ENCODE data around the gene OPTC.

Gene OPTC

GRCh38 chr1:203539831-203540546 lies 46.0 kb downstream of the OPTC start:
- no peak for DNase-seq

- no peak for DNase-seq
These were observed 50.5 kb downstream of the OPTC start for GRCh38 chr1:203544485-203544884.

- no peak for DNase-seq
These were observed 51.2 kb downstream of the OPTC start for GRCh38 chr1:203544978-203545816.

- no peak for DNase-seq
These were observed 52.3 kb downstream of the OPTC start for GRCh38 chr1:203546274-203546673.

GRCh38 chr1:203547147-203547546 lies 53.2 kb downstream of the OPTC start:
- no peak for DNase-seq

- no peak for DNase-seq
These were observed 53.9 kb downstream of the OPTC start for GRCh38 chr1:203547771-203548421.

- DNase-seq: no peak
These were observed 54.9 kb downstream of the OPTC start for GRCh38 chr1:203548892-203549291.

- no peak for DNase-seq
These were observed 55.4 kb downstream of the OPTC start for GRCh38 chr1:203549309-203549708.

GRCh38 chr1:203550846-203551245 lies 56.9 kb downstream of the OPTC start:
- no peak for DNase-seq

- DNase-seq: no peak
These were observed 57.6 kb downstream of the OPTC start for GRCh38 chr1:203551550-203551949.

GRCh38 chr1:203553496-203553895 lies 59.5 kb downstream of the OPTC start:
- DNase-seq: no peak

GRCh38 chr1:203554071-203554470 lies 60.1 kb downstream of the OPTC start:
- DNase-seq: no peak

GRCh38 chr1:203555076-203555475 lies 61.1 kb downstream of the OPTC start:
- no peak for DNase-seq

- DNase-seq: no peak
These were observed 61.6 kb downstream of the OPTC start for GRCh38 chr1:203555511-203556046.

GRCh38 chr1:203556047-203556851 lies 62.3 kb downstream of the OPTC start:
- DNase-seq: no peak

- no peak for DNase-seq
These were observed 63.4 kb downstream of the OPTC start for GRCh38 chr1:203557390-203557789.

- no peak for DNase-seq
These were observed 64.3 kb downstream of the OPTC start for GRCh38 chr1:203558064-203558760.

All from activated naive CD4-positive, alpha-beta T cell (primary cell).